EH (cell line): ENCODE results near the gene DAPK3.
"Not testable (repeated sequence)": the region's sequence is repeated elsewhere in the genome, so short reads cannot be mapped to it uniquely, and the experiment has no call there.

Experiments
- DNase-seq: peaks from one replicate; pipeline ENCODE4 v3.0.0-alpha.2; 2015; ENCODE audit warnings: low read depth

The DAPK3 gene

GRCh38 chr19:3970808-3971598 lies at the start of gene DAPK3:
Gene DAPK3 (minus strand): TSS chr19:3971099. CDS start chr19:3969735, 1,364 bp downstream.
- DNase-seq = peak; percentile 98

- no peak for DNase-seq
These were observed 48.7 kb upstream of the DAPK3 start for GRCh38 chr19:4019578-4019977.

- DNase-seq = no peak
These were observed 48.0 kb upstream of the DAPK3 start for GRCh38 chr19:4018775-4019504.

- DNase-seq = no peak
These were observed 47.3 kb upstream of the DAPK3 start for GRCh38 chr19:4018140-4018613.

- no peak for DNase-seq
These were observed 46.2 kb upstream of the DAPK3 start for GRCh38 chr19:4016903-4017638.

GRCh38 chr19:4016486-4016885 lies 45.6 kb upstream of the DAPK3 start:
- no peak for DNase-seq

- no peak for DNase-seq
These were observed 45.0 kb upstream of the DAPK3 start for GRCh38 chr19:4015705-4016402.

GRCh38 chr19:4014541-4015491 lies 43.9 kb upstream of the DAPK3 start:
- no peak for DNase-seq

GRCh38 chr19:4013886-4014540 lies 43.1 kb upstream of the DAPK3 start:
- DNase-seq = no peak

GRCh38 chr19:4012975-4013634 lies 42.2 kb upstream of the DAPK3 start:
- no peak for DNase-seq

GRCh38 chr19:4012092-4012974 lies 41.4 kb upstream of the DAPK3 start:
- no peak for DNase-seq

GRCh38 chr19:4011430-4011829 lies 40.5 kb upstream of the DAPK3 start:
- DNase-seq = not testable (repeated sequence)

- no peak for DNase-seq
These were observed 39.9 kb upstream of the DAPK3 start for GRCh38 chr19:4010808-4011110.

- peak; percentile 30 for DNase-seq
These were observed 39.3 kb upstream of the DAPK3 start for GRCh38 chr19:4009990-4010807.

- peak; percentile 28 for DNase-seq
These were observed 37.1 kb upstream of the DAPK3 start for GRCh38 chr19:4007836-4008539.

GRCh38 chr19:4007021-4007835 lies 36.3 kb upstream of the DAPK3 start, which contains the start of gene PIAS4:
Gene PIAS4 (plus strand): TSS chr19:4007736. CDS start chr19:4007761, 25 bp downstream.
- DNase-seq = peak; percentile 94
